Cardiac fibroblast (primary cell): ENCODE data around the gene MXD3.
A peak's percentile ranks its signal among the peaks of the same experiment; 100 is the strongest.

Source experiments
- DNase-seq, 2 donors: peaks; one replicate each; pipeline versions ENCODE4 v3.0.0 to v3.0.0-alpha.2; 2010; ENCODE audit warnings: low read depth in 2 of 2
- H3K4me3 ChIP-seq, 2 donors: replicated peaks in 1 of 2; 1 replicate in 1 of 2; 2 replicates in 1 of 2; pipeline ENCODE4 v1.5.1; 2011; ENCODE audit warnings: low read depth in 2 of 2, low read length in 2 of 2, mild to moderate bottlenecking in 2 of 2, moderate library complexity in 1 of 2
- TF ChIP-seq, protein P1 (sequence below): IDR thresholded peaks from one replicate; pipeline ENCODE4 v1.5.1; 2011; ENCODE audit warnings: low read depth, mild to moderate bottlenecking, low read length, inconsistent platforms

MXD3 gene

DNA sequence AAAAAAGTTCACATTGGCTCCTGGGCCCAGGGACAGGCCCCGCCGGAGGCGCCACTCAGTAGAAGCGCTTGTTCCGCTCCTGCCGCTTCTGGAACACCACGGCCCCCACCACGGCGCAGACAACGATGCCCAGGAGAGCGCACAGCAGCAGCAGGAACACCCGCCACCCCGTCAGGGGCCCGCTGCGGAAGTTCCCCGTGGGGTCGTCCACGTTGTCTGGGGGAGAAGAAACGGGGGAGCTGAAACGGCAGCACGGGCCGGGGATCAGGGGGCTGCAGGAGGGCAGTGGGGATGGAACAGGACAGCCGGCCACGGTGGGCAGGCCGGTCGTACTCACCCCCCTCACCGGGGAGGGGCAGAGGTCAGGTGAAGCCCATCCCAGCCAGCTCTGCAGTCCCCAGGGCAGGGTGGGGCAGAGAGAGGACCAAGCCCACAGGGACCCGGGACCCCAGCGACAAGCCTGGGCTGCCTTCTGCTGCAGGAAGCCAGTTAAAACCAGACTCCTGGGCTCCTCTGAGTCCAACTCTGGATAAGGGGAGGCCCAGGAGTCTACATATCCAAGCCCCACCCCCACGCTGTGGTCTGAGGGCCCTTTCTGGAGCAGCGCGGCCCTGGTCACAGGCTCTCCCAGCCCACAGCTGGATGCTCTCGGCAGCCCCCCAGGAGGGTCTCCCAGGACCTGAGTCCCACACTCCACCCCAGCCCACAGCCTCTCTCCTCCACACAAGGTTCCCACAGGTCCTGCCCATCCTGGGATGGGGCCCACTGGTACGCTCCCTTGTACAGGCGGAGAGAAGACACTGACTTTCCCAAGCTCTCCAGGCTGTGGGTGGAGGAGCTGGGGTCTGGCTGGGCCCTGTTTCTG, 20.6 kb upstream of the MXD3 start:
- DNase-seq = no peak
- TF ChIP-seq, protein P1, sequence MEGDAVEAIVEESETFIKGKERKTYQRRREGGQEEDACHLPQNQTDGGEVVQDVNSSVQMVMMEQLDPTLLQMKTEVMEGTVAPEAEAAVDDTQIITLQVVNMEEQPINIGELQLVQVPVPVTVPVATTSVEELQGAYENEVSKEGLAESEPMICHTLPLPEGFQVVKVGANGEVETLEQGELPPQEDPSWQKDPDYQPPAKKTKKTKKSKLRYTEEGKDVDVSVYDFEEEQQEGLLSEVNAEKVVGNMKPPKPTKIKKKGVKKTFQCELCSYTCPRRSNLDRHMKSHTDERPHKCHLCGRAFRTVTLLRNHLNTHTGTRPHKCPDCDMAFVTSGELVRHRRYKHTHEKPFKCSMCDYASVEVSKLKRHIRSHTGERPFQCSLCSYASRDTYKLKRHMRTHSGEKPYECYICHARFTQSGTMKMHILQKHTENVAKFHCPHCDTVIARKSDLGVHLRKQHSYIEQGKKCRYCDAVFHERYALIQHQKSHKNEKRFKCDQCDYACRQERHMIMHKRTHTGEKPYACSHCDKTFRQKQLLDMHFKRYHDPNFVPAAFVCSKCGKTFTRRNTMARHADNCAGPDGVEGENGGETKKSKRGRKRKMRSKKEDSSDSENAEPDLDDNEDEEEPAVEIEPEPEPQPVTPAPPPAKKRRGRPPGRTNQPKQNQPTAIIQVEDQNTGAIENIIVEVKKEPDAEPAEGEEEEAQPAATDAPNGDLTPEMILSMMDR = no peak
- H3K4me3 ChIP-seq = no peak overlapping the region

DNA sequence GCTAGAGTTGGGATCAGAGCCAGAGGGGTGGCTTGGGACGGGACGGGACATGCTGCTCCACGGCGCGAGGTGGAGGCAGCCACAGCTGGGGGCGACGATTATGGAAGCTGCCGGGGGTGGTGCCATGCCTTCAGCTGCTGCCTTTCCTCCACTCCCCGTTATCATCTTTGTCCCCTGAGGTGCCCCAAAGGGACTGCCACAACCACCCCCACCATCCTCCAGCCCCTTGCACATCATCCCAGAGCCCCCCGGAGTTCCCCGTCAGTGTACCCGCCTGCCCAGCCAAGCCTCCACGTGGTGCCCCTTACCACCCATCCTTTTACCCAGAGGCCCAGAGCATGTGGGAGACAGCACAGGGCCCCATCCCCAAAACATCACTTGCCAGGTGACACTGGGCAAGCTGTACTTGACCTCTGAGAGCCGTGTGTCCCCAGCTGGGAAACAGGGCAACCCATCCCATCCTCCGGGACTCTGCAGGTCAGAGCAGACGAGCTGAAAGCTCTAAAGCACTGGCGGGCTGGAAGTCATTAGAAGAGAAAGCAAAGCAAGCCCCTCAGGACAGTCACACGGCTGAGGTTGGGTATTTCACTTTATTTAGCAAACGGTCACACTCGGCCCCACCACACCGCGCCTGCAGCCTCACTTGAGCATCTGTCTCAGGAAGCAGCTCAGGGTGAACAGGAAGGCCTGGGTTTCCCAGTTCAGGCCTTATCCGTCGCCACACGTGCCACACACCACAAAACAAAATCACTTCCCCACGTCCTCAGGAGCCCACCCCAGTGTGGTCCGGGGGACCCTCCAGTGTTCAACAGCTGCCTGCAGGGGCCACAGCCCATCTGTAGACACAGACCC, 19.5 kb upstream of the MXD3 start:
- H3K4me3 ChIP-seq = no peak overlapping the region
- no peak for DNase-seq
- TF ChIP-seq, protein P1 = no peak

DNA sequence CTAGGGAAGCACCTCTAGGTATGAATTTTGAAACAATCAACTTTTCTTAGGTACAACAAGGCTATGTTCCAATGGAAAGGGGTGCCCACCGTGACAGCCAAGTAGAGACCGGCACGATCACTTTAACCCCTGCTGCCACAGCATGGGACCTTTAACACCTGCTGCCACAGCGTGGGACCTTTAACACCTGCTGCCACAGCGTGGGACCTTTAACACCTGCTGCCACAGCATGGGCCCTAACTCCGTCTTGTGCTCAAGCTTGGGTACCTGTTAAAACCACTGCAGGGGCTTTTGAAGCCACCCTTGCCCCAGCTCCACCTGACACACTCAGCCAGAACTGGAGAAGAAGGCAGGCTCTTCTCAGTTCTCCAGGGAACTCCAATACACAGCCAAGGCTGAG, 18.2 kb upstream of the MXD3 start:
- no peak overlapping the region for H3K4me3 ChIP-seq
- DNase-seq = no peak
- TF ChIP-seq, protein P1 = no peak

DNA sequence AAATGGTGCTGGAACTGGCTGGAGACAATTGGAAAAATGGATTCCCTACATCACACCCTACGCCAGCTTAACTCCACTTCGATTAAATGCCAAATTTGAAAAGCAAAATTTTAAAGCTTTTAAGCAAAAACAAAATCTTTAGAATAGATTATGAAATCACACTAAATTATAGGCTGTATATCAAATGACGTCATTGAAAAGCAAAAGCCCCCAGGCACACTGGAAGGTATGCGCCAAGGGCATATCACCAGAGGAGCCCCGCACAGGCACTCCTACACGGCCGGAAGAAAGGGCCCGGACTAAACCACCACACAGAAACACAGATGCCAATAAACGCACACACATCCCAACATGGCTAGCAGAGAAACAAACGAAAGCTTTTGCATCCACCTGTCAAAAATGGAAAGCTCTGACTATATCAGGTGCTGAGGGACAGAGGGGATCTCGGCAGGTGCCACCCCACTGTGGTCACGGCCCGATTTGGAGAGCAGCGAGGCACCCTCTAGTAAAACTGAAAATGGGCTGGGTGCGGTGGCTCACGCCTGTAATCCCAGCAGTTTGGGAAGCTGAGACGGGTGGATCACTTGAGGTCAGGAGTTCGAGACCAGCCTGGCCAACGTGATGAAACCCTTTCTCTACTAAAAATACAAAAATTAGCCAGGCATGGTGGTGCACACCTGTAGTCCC, 17.0 kb upstream of the MXD3 start:
- TF ChIP-seq, protein P1 = no peak
- no peak for DNase-seq
- H3K4me3 ChIP-seq = no peak overlapping the region

DNA sequence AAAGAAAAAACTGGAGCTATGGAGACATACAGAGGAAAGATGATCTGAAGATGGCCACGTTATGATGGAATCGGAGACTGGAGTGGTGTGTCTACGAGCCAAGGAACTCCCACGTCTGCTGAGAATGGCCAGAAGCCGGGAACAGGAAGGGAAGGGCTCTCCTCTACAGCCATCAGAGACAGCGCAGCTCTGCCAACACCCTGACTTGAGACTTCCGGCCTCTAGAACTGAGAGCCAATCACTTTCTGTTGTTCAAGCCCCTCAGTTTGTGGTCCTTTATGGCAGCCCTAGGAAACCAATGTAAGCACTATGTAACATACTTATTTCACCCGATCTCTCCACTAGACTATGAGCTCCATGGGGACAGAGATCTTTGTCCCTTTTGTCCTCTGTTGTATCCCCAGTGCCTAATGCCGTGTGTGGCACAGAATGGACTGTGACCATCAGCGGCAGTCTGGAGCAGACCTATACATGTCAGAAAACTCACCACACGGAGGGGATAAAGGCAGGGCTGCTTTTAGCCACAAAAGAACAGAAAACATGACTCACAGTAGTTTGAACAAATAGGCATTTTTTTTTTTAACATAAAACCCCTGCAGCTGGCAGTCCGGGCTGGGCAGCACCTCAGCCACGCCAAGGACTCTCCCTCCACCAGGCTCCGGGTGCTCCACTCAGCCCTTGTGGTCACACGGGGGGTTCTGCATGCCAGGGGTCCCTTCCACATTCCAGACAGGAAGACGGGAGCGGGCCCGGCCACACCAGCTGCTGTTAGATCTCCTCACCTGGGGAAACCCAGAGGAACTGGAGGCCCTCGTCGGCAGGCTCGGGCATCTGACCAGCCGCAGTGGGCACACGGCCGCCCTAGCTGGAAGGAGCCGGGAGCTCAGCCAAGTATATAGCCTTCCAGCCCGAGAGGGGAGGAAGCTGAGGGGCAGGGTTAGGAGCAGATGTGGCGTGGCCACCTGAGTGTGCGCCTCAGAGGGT, 16.1 kb upstream of the MXD3 start:
- no peak overlapping the region for H3K4me3 ChIP-seq
- TF ChIP-seq, protein P1 = peak; percentile 21
- peak; percentile 78 to 83 for DNase-seq
